GM19372 (cell line): ENCODE data around the gene RPL41.
"Not testable (repeated sequence)": the region's sequence is repeated elsewhere in the genome, so short reads cannot be mapped to it uniquely, and the experiment has no call there.

Experiments
- ATAC-seq: cut with Tn5 transposase; IDR thresholded peaks from one replicate; pipeline ENCODE4 v1.9.1; 2021; ENCODE audit warnings: mild to moderate bottlenecking, low read depth, moderate library complexity; ENCODE audit not compliant: unreplicated experiment

Gene RPL41

DNA sequence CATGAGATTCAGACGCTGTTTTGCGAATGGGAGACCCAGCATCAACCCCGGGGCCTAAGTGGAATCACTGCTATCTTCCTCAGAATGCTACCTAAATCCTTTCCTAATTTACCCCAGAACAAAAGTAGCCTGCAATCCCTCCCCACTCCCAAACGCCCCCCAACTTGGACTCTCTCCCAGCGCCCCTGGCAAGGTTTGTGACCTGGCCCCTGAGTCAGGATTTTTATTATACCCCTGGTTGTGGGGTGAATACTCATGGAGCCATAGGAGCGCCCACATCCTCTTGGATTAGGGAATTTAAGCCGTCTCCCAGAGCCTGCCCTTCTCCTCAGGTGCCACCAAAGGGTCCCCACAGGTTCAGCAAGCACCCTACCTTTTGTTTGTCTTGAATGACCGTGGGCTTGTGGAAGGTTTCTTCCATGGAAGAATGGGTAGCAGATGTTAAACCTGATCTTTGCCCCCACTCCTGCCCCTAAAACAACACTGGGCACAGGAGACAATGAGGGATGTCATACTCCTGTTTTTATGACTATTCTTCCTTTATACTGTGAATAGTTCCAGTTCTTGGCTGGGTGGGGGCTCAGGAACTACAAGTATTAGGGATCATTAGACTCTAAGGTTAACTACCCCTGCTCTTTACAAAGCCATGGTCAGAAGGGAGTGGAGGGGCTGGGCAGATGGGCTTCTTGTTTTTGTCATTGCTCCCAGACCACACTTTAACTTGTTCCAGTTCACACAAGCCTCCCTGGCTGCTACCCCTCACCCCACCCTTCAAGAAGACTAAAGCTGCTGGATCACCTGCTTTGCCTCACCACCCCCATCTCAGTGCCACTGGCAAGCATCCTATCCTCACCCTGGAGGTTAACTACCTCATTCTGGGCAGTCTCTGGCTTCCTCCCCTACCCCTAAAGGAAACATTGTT is 36.6 kb downstream of the RPL41 start:
- ATAC-seq: no peak

DNA sequence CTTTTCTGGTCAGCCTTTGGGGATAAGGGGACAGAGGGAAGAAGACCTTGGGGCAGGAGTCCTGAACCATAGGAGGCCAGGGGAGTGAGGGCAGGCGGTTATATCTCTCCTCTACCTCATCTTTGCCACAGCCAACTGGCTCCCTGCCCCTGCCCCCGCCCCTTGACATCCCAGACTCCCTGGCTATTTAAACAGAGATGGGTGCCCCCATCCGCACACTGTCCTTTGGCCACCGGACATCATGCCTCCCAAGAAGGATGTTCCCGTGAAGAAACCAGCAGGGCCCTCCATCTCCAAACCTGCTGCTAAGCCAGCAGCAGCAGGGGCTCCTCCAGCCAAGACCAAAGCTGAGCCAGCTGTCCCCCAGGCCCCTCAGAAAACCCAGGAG is 37.2 kb downstream of the RPL41 start:
- no peak for ATAC-seq

DNA sequence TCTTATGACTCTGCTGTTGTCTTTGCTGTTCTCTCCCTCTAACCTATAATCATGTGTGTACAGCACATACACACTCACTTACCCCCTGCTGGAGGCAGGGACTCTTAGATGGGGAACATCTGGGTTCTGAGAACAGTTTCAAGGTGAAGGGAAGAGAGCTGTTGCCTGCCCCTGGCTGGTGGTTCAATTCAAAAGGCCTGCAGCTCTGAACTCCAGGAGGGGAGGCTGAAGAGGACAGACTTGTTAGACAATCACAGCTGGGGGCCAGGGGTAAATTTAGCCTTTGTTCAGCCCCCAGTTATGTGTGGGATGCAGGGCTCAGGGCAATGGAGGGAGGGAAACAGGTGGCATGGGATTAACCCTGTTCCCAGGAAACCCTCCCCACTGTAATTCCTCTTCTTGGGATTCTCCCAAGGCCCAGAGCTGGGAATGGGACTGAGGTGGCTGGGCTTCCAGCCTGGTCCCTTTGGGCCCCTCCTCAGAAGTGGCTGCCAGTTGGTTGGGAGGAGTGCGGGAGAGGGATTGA is 37.9 kb downstream of the RPL41 start:
- ATAC-seq: no peak

- no peak for ATAC-seq
These were observed 38.4 kb downstream of the RPL41 start for GRCh38 chr12:56154818-56155217.

DNA sequence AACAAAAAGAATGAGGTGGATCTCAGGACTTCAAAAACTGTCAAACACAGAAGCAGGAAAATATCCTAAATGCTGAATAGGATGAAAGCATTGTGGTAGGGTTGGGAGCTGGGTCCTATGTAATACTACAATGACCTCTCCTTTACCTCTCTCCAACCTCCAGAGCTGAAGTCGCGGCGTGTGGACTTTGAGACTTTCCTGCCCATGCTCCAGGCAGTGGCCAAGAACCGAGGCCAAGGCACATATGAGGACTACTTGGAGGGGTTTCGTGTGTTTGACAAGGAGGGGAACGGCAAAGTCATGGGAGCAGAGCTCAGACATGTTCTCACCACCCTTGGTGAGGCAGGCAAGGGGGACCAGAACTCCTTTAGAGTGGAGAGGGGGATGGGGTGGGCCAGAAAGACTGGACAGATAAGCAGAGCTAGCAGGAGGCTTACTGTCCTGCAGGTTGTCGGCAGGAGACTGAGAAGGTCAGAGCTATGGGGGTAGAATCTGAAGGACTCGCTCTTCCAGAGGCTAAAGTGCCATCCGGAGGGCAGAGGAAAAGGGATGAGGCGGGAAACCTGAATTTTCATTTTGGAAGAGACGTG is 38.9 kb downstream of the RPL41 start:
- no peak for ATAC-seq

DNA sequence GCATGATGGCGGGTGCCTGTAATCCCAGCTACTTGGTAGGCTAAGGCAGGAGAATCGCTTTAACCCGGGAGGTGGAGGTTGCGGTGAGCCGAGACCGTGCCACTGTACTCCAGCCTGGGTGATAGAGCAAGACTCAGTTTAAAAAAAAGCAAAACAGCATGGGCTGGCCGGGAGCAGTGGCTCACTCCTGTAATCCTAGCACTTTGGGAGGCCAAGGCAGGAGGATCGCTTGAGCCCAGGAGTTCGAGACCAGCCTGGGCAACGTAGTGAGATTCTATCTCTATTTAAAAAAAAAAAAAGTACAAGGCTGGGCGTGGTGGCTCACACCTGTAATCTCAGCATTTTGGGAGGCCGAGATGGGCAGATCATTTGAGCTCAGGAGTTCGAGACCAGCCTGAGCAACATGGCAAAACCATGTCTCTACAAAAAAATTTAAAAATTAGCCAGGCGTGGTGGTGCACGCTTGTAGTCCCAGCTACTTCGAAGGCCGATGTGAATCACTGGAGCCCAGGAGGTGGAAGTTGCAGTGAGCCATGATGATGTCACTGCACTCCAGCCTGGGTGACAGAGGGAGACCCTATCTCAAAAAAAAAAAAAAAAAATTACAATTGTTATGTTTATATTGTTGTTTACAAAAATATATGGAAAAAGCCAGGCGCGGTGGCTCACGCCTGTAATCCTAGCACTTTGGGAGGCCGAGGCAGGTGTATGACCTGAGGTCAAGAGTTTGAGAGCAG is 40.2 kb downstream of the RPL41 start:
- ATAC-seq: not testable (repeated sequence)

DNA sequence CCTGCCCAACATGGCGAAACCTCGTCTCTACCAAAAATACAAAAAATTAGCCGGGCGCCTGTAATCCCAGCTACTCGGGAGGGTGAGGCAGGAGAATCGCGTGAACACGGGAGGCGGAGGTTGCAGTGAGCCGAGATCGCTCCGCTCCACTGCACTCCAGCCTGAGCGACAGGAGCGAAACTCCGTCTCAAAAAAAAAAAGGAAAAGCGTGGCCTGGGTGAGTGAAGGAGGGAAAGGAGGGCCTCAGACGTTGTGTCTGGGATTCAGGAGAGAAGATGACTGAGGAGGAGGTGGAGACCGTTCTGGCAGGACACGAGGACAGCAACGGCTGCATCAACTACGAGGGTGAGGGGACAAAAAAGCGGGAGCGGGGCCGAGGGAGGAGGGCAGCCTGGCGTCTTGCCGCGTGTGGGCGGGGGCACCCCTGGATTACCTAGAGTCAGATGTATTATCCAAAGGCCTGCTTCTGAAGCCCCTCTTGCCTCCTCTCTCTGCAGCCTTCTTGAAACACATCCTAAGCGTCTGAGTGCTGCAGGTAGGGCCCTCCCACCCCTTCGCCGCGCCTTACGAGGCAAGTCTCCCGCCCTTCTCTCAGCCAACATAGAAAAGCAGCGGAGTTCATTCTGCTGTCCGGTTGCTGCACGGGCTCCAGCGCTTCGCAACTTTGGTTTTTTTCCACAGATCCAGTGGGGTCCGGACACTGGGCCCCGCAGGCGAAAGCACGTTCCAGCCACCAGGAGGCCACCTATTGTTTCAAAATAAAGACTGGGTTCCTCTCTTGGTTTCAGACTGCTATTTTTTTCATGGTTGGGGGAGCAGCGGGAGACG is 41.0 kb downstream of the RPL41 start:
- peak; percentile 28 for ATAC-seq

GRCh38 chr12:56158029-56158925 is 41.8 kb downstream of the RPL41 start, which contains the start of gene MYL6:
Gene MYL6 (plus strand): TSS chr12:56158359. CDS start chr12:56158402, 43 bp downstream.
- ATAC-seq: peak; percentile 83

- ATAC-seq: no peak
These were observed 42.6 kb downstream of the RPL41 start for GRCh38 chr12:56158926-56159461.

GRCh38 chr12:56159482-56160192 is 43.2 kb downstream of the RPL41 start:
- ATAC-seq: no peak

DNA sequence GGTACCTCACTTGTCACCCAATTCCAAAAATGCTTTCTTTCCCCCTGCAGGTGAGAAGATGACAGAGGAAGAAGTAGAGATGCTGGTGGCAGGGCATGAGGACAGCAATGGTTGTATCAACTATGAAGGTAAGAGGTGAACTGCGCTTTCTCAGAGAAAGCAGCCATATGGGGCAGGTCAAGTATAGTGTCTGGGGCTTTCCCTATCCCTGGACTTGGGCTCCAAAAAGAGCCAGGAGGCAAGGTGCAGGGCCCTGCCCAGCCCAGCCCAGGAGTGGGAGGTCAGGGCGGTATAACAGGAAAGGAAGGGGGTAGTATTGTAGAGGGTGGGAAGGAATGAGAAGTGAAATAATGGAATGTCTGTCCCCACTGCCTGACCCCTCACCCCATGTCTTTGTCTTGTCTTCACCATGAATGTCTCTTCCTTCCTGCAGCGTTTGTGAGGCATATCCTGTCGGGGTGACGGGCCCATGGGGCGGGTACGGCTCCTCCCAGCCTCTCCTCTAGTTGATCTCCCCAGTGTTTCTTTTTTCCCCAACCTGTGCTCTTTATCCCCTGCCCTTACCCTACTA is 43.8 kb downstream of the RPL41 start:
- no peak for ATAC-seq

DNA sequence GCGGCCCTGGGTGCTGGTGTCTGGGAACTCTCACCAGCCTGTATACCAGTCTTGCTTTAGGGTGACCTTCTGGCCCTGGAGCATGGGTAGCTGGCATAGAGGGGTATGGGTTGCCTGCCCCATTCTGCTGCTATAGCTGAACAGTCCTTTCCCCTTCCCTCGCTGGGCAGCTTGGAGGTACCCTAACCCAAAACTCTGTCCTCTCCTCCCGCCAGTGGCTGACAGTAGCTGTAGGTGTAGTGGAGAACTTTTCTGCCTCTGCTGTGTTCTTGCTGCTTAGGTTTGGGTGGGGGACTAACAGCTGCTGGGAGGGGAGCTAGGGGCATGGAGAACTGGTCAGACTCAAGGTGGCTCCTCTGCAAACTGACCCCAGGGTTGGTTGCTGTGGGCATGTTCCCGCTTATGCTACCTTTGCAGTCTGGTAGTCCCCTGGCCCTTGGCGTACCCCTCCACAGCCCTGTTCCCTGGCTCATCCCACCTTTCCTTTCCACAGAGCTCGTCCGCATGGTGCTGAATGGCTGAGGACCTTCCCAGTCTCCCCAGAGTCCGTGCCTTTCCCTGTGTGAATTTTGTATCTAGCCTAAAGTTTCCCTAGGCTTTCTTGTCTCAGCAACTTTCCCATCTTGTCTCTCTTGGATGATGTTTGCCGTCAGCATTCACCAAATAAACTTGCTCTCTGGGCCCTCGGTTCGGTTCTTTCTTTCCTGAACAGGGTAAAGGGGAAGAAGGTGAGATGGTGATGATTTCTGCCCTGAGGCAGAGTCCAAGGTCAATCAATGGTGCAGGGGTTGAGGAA is 44.7 kb downstream of the RPL41 start:
- ATAC-seq: no peak

- ATAC-seq: no peak
These were observed 45.4 kb downstream of the RPL41 start for GRCh38 chr12:56161690-56162351.

GRCh38 chr12:56162468-56163290 is 46.2 kb downstream of the RPL41 start:
- ATAC-seq: no peak

GRCh38 chr12:56163533-56164344 is 47.3 kb downstream of the RPL41 start:
- no peak for ATAC-seq
